ENCODE results near the gene TRAF3IP1.
A peak's percentile ranks its signal among the peaks of the same experiment; 100 is the strongest.
"Not testable (repeated sequence)": the region's sequence is repeated elsewhere in the genome, so short reads cannot be mapped to it uniquely, and the experiment has no call there.

Gene TRAF3IP1

GRCh38 chr2:238305092-238305862 is 15.0 kb upstream of the TRAF3IP1 start:
- no peak overlapping the region for H3K4me3 ChIP-seq (ENCODE audit: low read depth, low read length)
- peak; percentile 16; the same call in 1 of the 2 replicates for TF ChIP-seq CTCF (IDR thresholded peaks at IDR 0.05; ENCODE audit: low read depth, low read length)

GRCh38 chr2:238305965-238306671 is 14.2 kb upstream of the TRAF3IP1 start:
- TF ChIP-seq CTCF (IDR thresholded peaks at IDR 0.05; ENCODE audit: low read depth, low read length), result no peak
- H3K4me3 ChIP-seq (ENCODE audit: low read depth, low read length), result no peak overlapping the region

GRCh38 chr2:238306672-238306998 is 13.7 kb upstream of the TRAF3IP1 start:
- TF ChIP-seq CTCF (IDR thresholded peaks at IDR 0.05; ENCODE audit: low read depth, low read length), result no peak

GRCh38 chr2:238308177-238308576 is 12.1 kb upstream of the TRAF3IP1 start:
- no peak overlapping the region for H3K4me3 ChIP-seq (ENCODE audit: low read depth, low read length)
- TF ChIP-seq CTCF (IDR thresholded peaks at IDR 0.05; ENCODE audit: low read depth, low read length), result no peak

More at GRCh38 chr2:238306672-238306998, 13.7 kb upstream of the TRAF3IP1 start:
- H3K4me3 ChIP-seq (ENCODE audit: low read depth, low read length), result no peak overlapping the region

GRCh38 chr2:238310721-238311120 is 9.6 kb upstream of the TRAF3IP1 start:
- not testable (repeated sequence) for H3K4me3 ChIP-seq (ENCODE audit: low read depth, low read length)

- no peak for TF ChIP-seq CTCF (IDR thresholded peaks at IDR 0.05; ENCODE audit: low read depth, low read length)
- no peak overlapping the region for H3K4me3 ChIP-seq (ENCODE audit: low read depth, low read length)
These were observed 6.9 kb upstream of the TRAF3IP1 start for GRCh38 chr2:238313289-238313990.

GRCh38 chr2:238313991-238314350 is 6.3 kb upstream of the TRAF3IP1 start:
- H3K4me3 ChIP-seq (ENCODE audit: low read depth, low read length), result no peak overlapping the region
- TF ChIP-seq CTCF (IDR thresholded peaks at IDR 0.05; ENCODE audit: low read depth, low read length), result no peak
